NCI-H446 treated with DMSO at 0.1 percent for 48 hours (cell line): ENCODE data around the gene DPY19L3.
"Not testable (repeated sequence)": the region's sequence is repeated elsewhere in the genome, so short reads cannot be mapped to it uniquely, and the experiment has no call there.

Experiments
- DNase-seq: peaks from one replicate; lab custom pipeline; 2025; lab: John Stamatoyannopoulos, UW

Gene DPY19L3

GRCh38 chr19:32512498-32512897 is 106.9 kb downstream of the DPY19L3 start:
- not testable (repeated sequence) for DNase-seq

GRCh38 chr19:32519023-32519422 is 113.5 kb downstream of the DPY19L3 start:
- no peak for DNase-seq

- DNase-seq, result no peak
Measured at GRCh38 chr19:32522967-32523366, 117.4 kb downstream of the DPY19L3 start.

- no peak for DNase-seq
Measured at GRCh38 chr19:32526895-32527294, 121.3 kb downstream of the DPY19L3 start.

GRCh38 chr19:32530773-32531172 is 125.2 kb downstream of the DPY19L3 start:
- no peak for DNase-seq

- DNase-seq, result no peak
Measured at GRCh38 chr19:32532233-32532632, 126.7 kb downstream of the DPY19L3 start.
